ENCODE data around the gene ZFP64. TPM values are rescaled to one million over a fixed set of nuclear protein-coding genes. Genes with fewer than 3 reads are reported as not detected.

Gene ZFP64
- total RNA-seq, 1 donor from 2014 or later: 13.7 TPM

DNA sequence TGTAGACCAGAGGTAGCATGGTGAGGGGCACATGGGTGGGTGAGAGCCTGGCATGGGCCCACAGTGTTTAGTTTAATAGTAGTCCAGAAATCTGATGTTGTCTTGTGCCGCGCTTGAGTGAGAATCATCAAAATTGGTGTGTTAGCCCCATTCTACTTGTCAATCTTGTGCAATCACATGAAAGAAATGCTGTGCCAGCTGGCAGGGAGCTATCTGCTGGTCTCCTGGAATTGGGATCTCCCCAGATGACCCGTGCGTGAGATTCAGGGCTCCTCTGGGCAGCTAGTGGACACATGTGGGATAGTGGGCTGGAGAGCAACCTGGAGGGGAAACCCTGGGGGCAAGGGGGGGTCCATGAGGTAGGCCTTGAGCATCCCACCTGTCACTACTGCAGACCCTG, 43.5 kb upstream of the ZFP64 start:
- Histone ChIP-seq H3K4me1 (no peaks in the 10 kb centered on the region), H4K20me1 (ENCODE audit: low read depth) (no peaks in the 10 kb centered on the region), H3F3A (ENCODE audit: low read depth) (no peaks in the 10 kb centered on the region), H3K27ac (no peak overlapping the region), H3K27me3 (no peaks in the 10 kb centered on the region), H3K9me3 (ENCODE audit: low read depth) (no peaks in the 10 kb centered on the region), H3K36me3 (no peaks in the 10 kb centered on the region), H3K4me3 (no peak overlapping the region), H3K9ac (no peak overlapping the region), H3K79me2 (ENCODE audit: low read depth) (no peaks in the 10 kb centered on the region), H2AFZ (replicated peaks) (no peak overlapping the region), H3K4me2 (no peak overlapping the region)
- H3K36me3 Mint-ChIP-seq: no peaks in the 10 kb centered on the region
- peaks cover 2% of the 10 kb centered on the region for H3K9me3 Mint-ChIP-seq
- DNase-seq (ENCODE audit: low spot score): no peak
- H3K27ac Mint-ChIP-seq: no peak overlapping the region
- H3K4me1 Mint-ChIP-seq: no peaks in the 10 kb centered on the region
- peaks cover 2% of the 10 kb centered on the region for H3K27me3 Mint-ChIP-seq (ENCODE audit: insufficient read depth, low read depth)
- TF ChIP-seq EZH2phosphoT487 (IDR thresholded peaks at IDR 0.05) (no peak), EZH2 (IDR thresholded peaks at IDR 0.05) (no peak)
- TF ChIP-seq, protein P1, sequence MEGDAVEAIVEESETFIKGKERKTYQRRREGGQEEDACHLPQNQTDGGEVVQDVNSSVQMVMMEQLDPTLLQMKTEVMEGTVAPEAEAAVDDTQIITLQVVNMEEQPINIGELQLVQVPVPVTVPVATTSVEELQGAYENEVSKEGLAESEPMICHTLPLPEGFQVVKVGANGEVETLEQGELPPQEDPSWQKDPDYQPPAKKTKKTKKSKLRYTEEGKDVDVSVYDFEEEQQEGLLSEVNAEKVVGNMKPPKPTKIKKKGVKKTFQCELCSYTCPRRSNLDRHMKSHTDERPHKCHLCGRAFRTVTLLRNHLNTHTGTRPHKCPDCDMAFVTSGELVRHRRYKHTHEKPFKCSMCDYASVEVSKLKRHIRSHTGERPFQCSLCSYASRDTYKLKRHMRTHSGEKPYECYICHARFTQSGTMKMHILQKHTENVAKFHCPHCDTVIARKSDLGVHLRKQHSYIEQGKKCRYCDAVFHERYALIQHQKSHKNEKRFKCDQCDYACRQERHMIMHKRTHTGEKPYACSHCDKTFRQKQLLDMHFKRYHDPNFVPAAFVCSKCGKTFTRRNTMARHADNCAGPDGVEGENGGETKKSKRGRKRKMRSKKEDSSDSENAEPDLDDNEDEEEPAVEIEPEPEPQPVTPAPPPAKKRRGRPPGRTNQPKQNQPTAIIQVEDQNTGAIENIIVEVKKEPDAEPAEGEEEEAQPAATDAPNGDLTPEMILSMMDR (IDR thresholded peaks at IDR 0.05): no peak
- H3K4me3 Mint-ChIP-seq: no peak overlapping the region

DNA sequence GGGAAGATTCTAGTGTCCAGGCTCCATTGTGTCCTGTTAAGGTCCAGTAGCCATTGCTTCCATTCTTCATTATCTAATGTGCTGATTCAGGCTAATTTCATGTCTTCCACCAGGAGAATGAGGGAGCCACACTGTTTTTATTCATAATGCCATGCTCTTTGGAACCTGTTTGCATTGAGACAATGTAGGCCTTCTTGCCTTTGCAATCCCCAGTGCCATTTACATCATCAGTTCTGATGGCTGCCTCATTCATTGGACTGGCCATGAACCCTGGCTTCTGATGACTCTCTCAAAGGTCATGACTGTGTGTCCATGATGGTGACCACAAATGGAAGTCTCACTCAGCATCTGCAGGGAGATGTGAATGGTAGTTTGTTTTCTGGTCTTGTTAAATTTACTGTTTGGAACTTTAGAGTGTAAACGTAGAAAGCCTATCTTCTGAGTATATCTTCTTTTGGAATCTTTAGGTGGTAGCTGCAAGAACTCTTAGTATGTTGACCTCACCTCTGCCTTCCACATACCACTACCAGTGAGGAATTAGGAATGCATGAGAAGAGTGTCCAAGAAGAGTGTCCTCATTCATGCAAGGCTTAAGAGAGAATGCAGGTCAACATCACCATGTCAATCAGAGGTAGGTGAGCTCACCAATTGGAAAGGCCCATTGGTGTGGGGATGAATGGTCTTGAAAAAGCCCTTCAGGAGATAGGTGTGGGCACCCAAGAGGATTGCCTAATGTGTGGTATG, 42.9 kb upstream of the ZFP64 start:
- no peaks in the 10 kb centered on the region for H3K9me3 ChIP-seq (ENCODE audit: low read depth)
- no peak overlapping the region for H3K4me3 ChIP-seq
- Mint-ChIP-seq H3K4me3 (no peak overlapping the region), H3K27me3 (ENCODE audit: insufficient read depth, low read depth) (peaks cover 2% of the 10 kb centered on the region), H3K27ac (no peak overlapping the region), H3K4me1 (no peaks in the 10 kb centered on the region), H3K9me3 (peaks cover 2% of the 10 kb centered on the region), H3K36me3 (no peaks in the 10 kb centered on the region)
- H4K20me1 ChIP-seq (ENCODE audit: low read depth): no peaks in the 10 kb centered on the region
- no peaks in the 10 kb centered on the region for H3K27me3 ChIP-seq
- no peaks in the 10 kb centered on the region for H3K79me2 ChIP-seq (ENCODE audit: low read depth)
- no peak overlapping the region for H3K4me2 ChIP-seq
- no peak for DNase-seq (ENCODE audit: low spot score)
- H3K27ac ChIP-seq: no peak overlapping the region
- H3K4me1 ChIP-seq: no peaks in the 10 kb centered on the region
- H3F3A ChIP-seq (ENCODE audit: low read depth): no peaks in the 10 kb centered on the region
- H3K9ac ChIP-seq: no peak overlapping the region
- no peak for TF ChIP-seq EZH2phosphoT487 (IDR thresholded peaks at IDR 0.05)
- TF ChIP-seq, protein P1 (IDR thresholded peaks at IDR 0.05): no peak
- TF ChIP-seq EZH2 (IDR thresholded peaks at IDR 0.05): no peak
- H2AFZ ChIP-seq (replicated peaks): no peak overlapping the region
- no peaks in the 10 kb centered on the region for H3K36me3 ChIP-seq

DNA sequence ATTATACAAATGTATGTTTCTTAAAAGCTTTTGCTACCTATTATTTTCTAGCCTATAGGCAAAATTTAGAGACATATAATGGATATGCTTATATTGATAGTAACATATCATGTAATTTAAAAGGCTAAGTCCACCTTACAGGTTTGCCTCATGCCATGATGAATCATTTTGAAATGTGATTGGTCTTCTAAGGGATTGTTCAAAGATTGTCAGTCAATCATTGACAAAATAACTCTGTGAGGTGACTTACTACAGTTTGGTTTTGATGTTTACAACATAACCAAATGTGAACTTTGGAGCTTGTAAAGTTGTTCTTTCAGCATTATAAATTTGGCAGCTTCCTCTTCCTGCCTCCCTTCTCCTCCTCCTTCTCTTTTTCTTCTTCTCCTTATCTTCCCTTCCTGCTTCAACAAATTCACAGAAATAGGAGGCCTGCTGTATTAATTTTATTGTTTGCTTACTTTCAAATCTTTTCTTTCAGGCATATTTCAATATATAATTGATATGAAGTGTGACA, 39.7 kb upstream of the ZFP64 start:
- H3K79me2 ChIP-seq (ENCODE audit: low read depth): no peaks in the 10 kb centered on the region
- H3F3A ChIP-seq (ENCODE audit: low read depth): no peaks in the 10 kb centered on the region
- no peaks in the 10 kb centered on the region for H3K4me1 ChIP-seq
- no peak overlapping the region for H3K27ac Mint-ChIP-seq
- no peak overlapping the region for H3K4me3 ChIP-seq
- DNase-seq (ENCODE audit: low spot score): no peak
- H4K20me1 ChIP-seq (ENCODE audit: low read depth): no peaks in the 10 kb centered on the region
- TF ChIP-seq, protein P1 (IDR thresholded peaks at IDR 0.05): no peak
- TF ChIP-seq EZH2phosphoT487 (IDR thresholded peaks at IDR 0.05) (no peak), EZH2 (IDR thresholded peaks at IDR 0.05) (no peak)
- no peak overlapping the region for H3K9ac ChIP-seq
- no peak overlapping the region for H3K4me3 Mint-ChIP-seq
- H3K36me3 Mint-ChIP-seq: no peaks in the 10 kb centered on the region
- H3K9me3 ChIP-seq (ENCODE audit: low read depth): no peaks in the 10 kb centered on the region
- H3K9me3 Mint-ChIP-seq: peaks cover under 1% of the 10 kb centered on the region
- H3K36me3 ChIP-seq: no peaks in the 10 kb centered on the region
- no peaks in the 10 kb centered on the region for H3K27me3 ChIP-seq
- H3K27me3 Mint-ChIP-seq (ENCODE audit: insufficient read depth, low read depth): no peaks in the 10 kb centered on the region
- H3K27ac ChIP-seq: no peak overlapping the region
- H2AFZ ChIP-seq (replicated peaks): no peak overlapping the region
- H3K4me1 Mint-ChIP-seq: peaks cover 2% of the 10 kb centered on the region
- H3K4me2 ChIP-seq: no peak overlapping the region

All from neural progenitor cell (in vitro differentiated cells).